ENCODE results near the gene RAB1A. TPM values are rescaled to one million over a fixed set of nuclear protein-coding genes. Genes with fewer than 3 reads are reported as not detected.

RAB1A gene
- total and polyA plus RNA-seq, 2 of the 13 experiments (the other 11 are each of a cell fraction or from before 2014, with no cell fraction given) = 206 to 226 TPM

DNA sequence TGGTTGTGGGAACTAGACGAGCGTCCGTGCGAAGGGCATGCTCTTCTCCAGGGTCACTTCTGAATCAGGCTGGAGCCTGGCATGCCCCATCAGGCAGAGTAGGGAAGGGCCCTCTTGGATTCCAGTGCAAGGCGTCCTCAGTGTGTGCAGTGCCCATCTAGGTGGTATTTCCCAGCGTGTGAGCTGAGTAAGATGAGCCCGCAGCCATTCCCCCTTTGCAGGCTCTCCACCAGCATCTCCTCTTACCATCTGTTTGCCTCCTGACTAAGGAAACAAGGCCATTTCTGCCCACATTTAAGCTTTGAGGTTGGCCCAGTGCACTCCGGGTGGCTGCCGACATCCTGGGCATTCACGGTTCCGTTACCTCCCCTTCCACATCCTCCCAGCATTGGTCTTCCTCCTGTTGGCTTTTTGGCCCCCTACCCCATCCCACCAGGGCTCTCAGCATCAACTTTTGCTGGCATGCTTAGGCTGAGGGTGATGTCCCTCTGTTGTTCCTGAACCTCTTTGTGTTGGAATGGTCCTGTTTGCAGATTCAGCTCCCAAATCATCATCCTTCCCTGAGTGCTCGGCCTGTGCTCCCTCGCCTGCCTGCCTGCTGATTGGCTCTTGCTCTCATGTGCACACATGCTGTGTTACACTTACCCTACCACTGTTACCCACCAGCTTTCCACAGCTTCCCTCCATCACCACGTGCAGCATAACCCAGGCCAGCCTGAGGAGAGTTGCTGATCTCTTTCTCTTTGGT is 61.9 kb downstream of the RAB1A start:
- BruUV-seq (replicated peaks) = no TSS peak
- CTCF ChIA-PET (ENCODE audit: low intra/inter-chr PET ratio, low total read pairs) = no interaction called here

More for the DNA sequence above, 61.9 kb downstream of the RAB1A start:
- POLR2A ChIA-PET = interaction anchor here (0.9 to 5.4 kb wide), 4 partner anchors 12 to 145 kb away, joined by 3 to 35 read pairs (median 4); partner anchors contain the start of genes CEP68 and RAB1A
- H3K4me1 ChIP-seq (ENCODE audit: insufficient read depth, low read length) = peaks cover 60% of the 10 kb centered on the region
- H3K9me3 ChIP-seq (ENCODE audit: low read length) = no peaks in the 10 kb centered on the region
- H3K4me2 ChIP-seq (ENCODE audit: low read depth, low read length) = no peak overlapping the region
- DNase-seq (ENCODE audit: low spot score) (no peak), ATAC-seq (peak; percentile 1; the same call in 1 of the 3 replicates), FAIRE-seq (no peak)
- peaks cover 30 to 38% of the 10 kb centered on the region in 2 experiments for H3K36me3 ChIP-seq (replicated peaks in 1 of 2; ENCODE audit: control insufficient read depth in 1 of 2, insufficient read depth in 2 of 2, low read length in 2 of 2)
- TF ChIP-seq GABPA (IDR thresholded peaks at IDR 0.05; ENCODE audit: low read depth, low read length) (0 out of 2 replicates have a peak, but pooled peaks have one; percentile 12), GABPA (CRISPR knock-in tag; IDR thresholded peaks at IDR 0.05; ENCODE audit: low read depth) (no peak), NFIC (IDR thresholded peaks at IDR 0.05; ENCODE audit: low read length) (no peak), EEA1 (CRISPR knock-in tag; IDR thresholded peaks at IDR 0.05; ENCODE audit: borderline replicate concordance) (no peak), ZNF263 (CRISPR knock-in tag; IDR thresholded peaks at IDR 0.05) (peak; percentile 74), ZNF550 (CRISPR knock-in tag; IDR thresholded peaks at IDR 0.05; ENCODE audit: borderline replicate concordance) (no peak), ZNF382 (CRISPR knock-in tag; IDR thresholded peaks at IDR 0.05; ENCODE audit: borderline replicate concordance) (no peak), ZNF343 (CRISPR knock-in tag; IDR thresholded peaks at IDR 0.05) (no peak), RFX1 (IDR thresholded peaks at IDR 0.05) (no peak)
- TF ChIP-seq, protein P1, sequence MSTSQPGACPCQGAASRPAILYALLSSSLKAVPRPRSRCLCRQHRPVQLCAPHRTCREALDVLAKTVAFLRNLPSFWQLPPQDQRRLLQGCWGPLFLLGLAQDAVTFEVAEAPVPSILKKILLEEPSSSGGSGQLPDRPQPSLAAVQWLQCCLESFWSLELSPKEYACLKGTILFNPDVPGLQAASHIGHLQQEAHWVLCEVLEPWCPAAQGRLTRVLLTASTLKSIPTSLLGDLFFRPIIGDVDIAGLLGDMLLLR (CRISPR knock-in tag; IDR thresholded peaks at IDR 0.05) = 0 out of 2 replicates have a peak, but pooled peaks have one; percentile 31
- no peaks in the 10 kb centered on the region; the same call in 1 of the 2 replicates for H4K20me1 ChIP-seq (ENCODE audit: insufficient read depth, low read length)
- H3K4me3 ChIP-seq (replicated peaks in 1 of 3; ENCODE audit: insufficient read depth in 1 of 3, low read depth in 2 of 3, low read length in 3 of 3) = no peak overlapping the region
- in situ Hi-C loops (cut with HindIII; ENCODE audit: extremely low pct_ligation_motif_present, low pct_unique_long_range_greater_than_20kb) = loop anchor here (25.0 kb wide), 1 partner anchor 494 kb away; no protein-coding TSS in a partner anchor
- WGBS (ENCODE audit: low lambda C conversion rate) = 97% methylated on average over 14 of the region's 14 CpGs
- intact Hi-C loops (cut with micrococcal nuclease; ENCODE audit: unreplicated experiment) = no loop called here
- no peak overlapping the region for H3K9ac ChIP-seq (ENCODE audit: insufficient read depth, low read depth, low read length)
- H3K27ac ChIP-seq (ENCODE audit: extremely low read length, insufficient read depth, low read length) = no peak overlapping the region
- peaks cover 40% of the 10 kb centered on the region for H3K79me2 ChIP-seq (ENCODE audit: insufficient read depth, low read length)
- H3K27me3 ChIP-seq (ENCODE audit: control insufficient read depth in 1 of 2, insufficient read depth in 2 of 2, low read length in 2 of 2) = no peaks in the 10 kb centered on the region
- H2AFZ ChIP-seq (ENCODE audit: low read length) = no peak overlapping the region
